GM19328 (cell line): ENCODE results near the gene LAMTOR3.

Source experiments
- ATAC-seq: cut with Tn5 transposase; IDR thresholded peaks from one replicate; pipeline ENCODE4 v1.9.1; 2021; ENCODE audit warnings: mild to moderate bottlenecking, moderate library complexity; ENCODE audit not compliant: unreplicated experiment

Gene LAMTOR3

GRCh38 chr4:99894161-99894997 is at the start of gene LAMTOR3:
TSS of gene LAMTOR3 (minus strand) at chr4:99894427. CDS start at chr4:99893963, 464 bp downstream.
- ATAC-seq, result peak; percentile 100

GRCh38 chr4:99938243-99938753 is 44.1 kb upstream of the LAMTOR3 start:
- no peak for ATAC-seq

- ATAC-seq, result no peak
Measured at GRCh38 chr4:99934891-99935290, 40.7 kb upstream of the LAMTOR3 start.

- ATAC-seq, result no peak
Measured at GRCh38 chr4:99927566-99927965, 33.3 kb upstream of the LAMTOR3 start.

- ATAC-seq, result no peak
Measured at GRCh38 chr4:99921174-99921573, 26.9 kb upstream of the LAMTOR3 start.

- ATAC-seq, result no peak
Measured at GRCh38 chr4:99918656-99919055, 24.4 kb upstream of the LAMTOR3 start.

- no peak for ATAC-seq
Measured at GRCh38 chr4:99917575-99917974, 23.3 kb upstream of the LAMTOR3 start.

- no peak for ATAC-seq
Measured at GRCh38 chr4:99915449-99915848, 21.2 kb upstream of the LAMTOR3 start.

GRCh38 chr4:99894998-99895397 is 771 bp upstream of the LAMTOR3 start:
- no peak for ATAC-seq

GRCh38 chr4:99893839-99894160 is 427 bp downstream of the LAMTOR3 start:
- peak; percentile 1 for ATAC-seq

- ATAC-seq, result no peak
Measured at GRCh38 chr4:99893029-99893428, 1.2 kb downstream of the LAMTOR3 start.

GRCh38 chr4:99891351-99891750 is 2.9 kb downstream of the LAMTOR3 start:
- ATAC-seq, result no peak

GRCh38 chr4:99887837-99888236 is 6.4 kb downstream of the LAMTOR3 start:
- ATAC-seq, result no peak

GRCh38 chr4:99886146-99886545 is 8.1 kb downstream of the LAMTOR3 start:
- no peak for ATAC-seq

GRCh38 chr4:99885687-99886086 is 8.5 kb downstream of the LAMTOR3 start:
- ATAC-seq, result no peak

GRCh38 chr4:99885063-99885664 is 9.1 kb downstream of the LAMTOR3 start:
- ATAC-seq, result no peak

- no peak for ATAC-seq
Measured at GRCh38 chr4:99879458-99879857, 14.8 kb downstream of the LAMTOR3 start.

- ATAC-seq, result no peak
Measured at GRCh38 chr4:99878604-99879003, 15.6 kb downstream of the LAMTOR3 start.

- no peak for ATAC-seq
Measured at GRCh38 chr4:99876946-99877345, 17.3 kb downstream of the LAMTOR3 start.

GRCh38 chr4:99875071-99875470 is 19.2 kb downstream of the LAMTOR3 start:
- no peak for ATAC-seq

GRCh38 chr4:99872570-99872969 is 21.7 kb downstream of the LAMTOR3 start:
- no peak for ATAC-seq

GRCh38 chr4:99868126-99868596 is 26.1 kb downstream of the LAMTOR3 start:
- ATAC-seq, result no peak
